CD4-positive, alpha-beta T cell treated with Interleukin-6 for 4 hours (primary cell): ENCODE data around the gene BTBD16.

Experiments used
- DNase-seq: peaks from one replicate; pipeline ENCODE4 v3.0.0-alpha.2; 2020; ENCODE audit warnings: mixed read lengths

BTBD16 gene

GRCh38 chr10:122276611-122277208 lies 5.6 kb downstream of the BTBD16 start:
- no peak for DNase-seq

- DNase-seq = no peak
These were observed 6.5 kb downstream of the BTBD16 start for GRCh38 chr10:122277526-122278136.

DNA sequence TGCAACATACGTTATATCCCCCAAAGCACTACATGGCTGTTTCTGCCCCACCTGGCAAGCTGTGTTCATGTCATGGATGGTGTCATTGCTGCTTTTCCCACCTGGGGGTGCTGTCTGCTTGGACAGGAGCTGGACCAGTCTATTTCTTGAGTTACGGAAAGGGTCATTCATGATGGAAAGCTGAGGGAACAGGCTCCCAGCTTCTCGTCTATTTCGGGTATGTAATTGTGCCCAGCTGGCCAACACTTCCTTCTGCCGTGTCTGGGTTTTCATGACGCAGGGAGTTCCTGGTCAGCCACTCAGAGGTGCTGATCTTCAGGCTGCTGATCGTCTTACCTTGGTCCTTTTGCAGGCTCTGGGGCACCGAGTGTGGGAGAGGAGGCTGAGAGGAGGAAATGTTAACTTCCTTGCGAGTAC lies 8.6 kb downstream of the BTBD16 start:
- DNase-seq = no peak

- DNase-seq = no peak
These were observed 9.1 kb downstream of the BTBD16 start for GRCh38 chr10:122280156-122280555.

GRCh38 chr10:122281018-122281626 lies 10.0 kb downstream of the BTBD16 start:
- DNase-seq = no peak

DNA sequence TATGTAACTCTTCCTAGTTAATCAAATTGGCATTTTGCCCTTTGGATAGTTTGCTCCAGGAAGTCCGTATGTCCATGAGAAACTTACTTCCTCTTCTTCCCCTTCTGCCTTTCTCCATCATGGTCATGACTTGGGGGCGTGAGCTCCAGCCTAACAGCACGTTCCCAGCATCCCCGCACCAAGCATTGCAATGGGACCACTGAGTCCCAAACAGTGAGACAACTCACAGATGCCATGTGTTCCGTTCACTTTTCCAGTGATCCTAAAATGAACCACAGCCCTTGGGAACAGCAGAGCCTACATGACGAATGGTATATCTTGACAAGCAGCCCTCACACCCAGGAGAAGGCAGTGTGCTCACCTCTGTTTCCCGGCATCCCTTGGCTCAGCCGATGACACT lies 10.7 kb downstream of the BTBD16 start:
- no peak for DNase-seq

DNA sequence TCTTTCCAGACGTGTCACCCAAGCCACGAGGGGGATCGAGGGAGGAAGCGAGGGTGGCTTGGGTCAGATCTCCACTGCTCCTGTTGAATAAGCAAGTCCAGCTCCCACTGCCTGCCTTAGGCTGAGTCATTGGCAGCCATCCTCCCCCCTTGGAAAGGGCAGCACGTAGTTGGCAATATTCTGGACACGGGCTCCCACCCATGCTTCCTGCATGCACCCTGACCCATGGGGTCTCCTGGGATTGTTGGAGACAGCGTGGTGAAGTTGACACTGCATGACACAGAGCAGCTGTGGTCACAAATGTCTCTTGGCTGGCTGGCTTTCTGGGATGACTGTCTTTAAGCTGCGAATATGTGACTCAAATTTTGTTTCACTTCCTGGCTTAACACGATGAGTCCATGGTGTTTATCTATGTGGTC lies 11.2 kb downstream of the BTBD16 start:
- no peak for DNase-seq

DNA sequence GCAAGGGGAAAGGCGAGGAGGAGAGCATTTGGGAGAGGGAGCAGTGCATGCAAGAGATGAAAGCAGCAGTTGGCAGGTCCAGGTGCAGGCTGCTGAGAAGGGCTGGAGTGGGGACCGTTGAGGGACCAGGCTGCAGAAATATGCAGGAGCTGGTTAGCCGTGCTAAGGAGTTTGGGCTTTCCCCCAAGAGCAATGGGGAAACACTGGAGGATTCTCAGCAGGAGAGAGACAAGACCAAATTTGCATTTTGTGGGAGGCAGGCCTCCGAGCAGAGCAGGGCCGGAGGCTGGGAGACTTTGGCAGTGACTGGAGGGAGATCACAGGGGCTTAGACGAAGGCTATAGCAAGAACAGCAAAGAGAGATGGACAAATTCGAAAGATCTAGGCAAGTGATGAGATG lies 11.8 kb downstream of the BTBD16 start:
- no peak for DNase-seq

- no peak for DNase-seq
These were observed 14.7 kb downstream of the BTBD16 start for GRCh38 chr10:122285506-122286444.

DNA sequence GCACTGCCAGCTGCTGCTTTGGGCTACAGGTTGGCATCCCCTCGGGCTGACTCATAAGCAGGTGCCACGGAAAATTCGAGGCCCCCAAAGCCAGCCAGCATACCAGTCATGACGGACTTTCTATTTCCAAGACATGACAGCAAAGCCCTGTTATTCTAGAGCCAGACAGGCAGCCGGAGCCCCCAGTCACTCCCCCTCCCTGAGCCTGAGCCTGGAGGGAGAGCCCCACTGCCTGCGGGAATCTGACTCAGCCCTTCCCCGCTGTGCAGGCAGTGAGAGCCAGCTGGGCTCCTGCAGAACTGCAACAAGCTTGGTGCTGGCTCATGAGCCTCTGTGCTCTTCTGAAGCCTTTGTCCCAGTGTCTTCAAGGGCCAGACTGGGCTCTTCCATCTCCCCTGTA lies 15.8 kb downstream of the BTBD16 start:
- no peak for DNase-seq

DNA sequence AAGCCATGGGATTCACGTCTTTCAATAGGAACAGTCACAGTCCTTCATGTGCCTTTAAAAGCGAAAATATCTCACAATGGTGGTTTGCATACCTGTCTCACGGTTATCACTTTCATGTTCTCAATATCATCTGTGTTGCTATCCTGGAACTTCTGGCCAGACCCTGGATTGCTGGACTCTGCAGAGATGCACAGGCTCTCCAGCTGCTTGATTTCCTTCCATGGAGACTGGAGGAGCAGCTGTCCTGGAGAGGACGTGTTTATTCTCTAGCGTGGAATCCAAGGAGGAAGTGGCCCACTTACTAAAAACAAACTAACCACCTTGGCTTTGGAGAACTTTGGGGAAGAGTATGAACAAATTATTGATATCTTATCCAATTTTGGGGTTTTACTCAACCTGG lies 16.5 kb downstream of the BTBD16 start:
- no peak for DNase-seq

DNA sequence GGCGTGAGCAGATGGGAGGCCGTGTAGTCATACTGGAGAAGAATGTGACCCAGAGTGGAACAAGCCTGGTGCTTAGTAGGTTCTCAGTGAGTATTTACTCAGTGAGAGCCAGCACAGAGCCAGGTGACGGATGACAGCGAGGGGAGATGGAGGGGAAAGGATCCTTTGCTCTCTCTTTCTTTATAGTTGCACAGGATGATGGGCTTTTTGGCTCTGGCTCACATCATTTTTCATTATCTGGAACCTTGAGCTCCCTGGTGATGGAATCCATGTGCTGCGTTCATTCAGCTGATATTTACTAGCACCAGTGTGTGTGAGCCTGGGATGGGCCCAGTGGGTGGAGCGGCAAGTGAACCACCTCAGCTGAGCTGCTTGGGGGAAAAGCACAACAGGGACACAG lies 17.2 kb downstream of the BTBD16 start:
- no peak for DNase-seq

DNA sequence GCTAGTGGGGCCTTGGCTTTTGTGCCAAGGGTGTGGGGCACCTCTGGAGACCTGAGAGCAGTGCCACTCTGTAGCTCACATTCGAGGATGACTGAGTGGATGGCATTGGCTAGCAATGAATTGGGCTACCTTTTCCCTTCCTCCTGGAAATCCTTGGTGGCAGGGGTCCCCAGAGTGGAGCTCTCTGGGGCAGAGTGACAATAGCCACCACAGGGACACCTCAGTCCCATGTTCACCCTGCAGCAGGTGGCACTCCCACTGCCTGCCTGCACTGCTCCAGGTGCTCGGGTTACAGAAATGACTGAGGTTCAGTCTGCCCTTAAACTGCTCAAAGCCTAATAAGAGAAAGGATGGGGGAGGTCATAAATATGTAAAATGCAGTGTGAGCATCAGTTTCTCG lies 17.8 kb downstream of the BTBD16 start:
- no peak for DNase-seq

GRCh38 chr10:122290334-122290733 lies 19.2 kb downstream of the BTBD16 start:
- DNase-seq = no peak

DNA sequence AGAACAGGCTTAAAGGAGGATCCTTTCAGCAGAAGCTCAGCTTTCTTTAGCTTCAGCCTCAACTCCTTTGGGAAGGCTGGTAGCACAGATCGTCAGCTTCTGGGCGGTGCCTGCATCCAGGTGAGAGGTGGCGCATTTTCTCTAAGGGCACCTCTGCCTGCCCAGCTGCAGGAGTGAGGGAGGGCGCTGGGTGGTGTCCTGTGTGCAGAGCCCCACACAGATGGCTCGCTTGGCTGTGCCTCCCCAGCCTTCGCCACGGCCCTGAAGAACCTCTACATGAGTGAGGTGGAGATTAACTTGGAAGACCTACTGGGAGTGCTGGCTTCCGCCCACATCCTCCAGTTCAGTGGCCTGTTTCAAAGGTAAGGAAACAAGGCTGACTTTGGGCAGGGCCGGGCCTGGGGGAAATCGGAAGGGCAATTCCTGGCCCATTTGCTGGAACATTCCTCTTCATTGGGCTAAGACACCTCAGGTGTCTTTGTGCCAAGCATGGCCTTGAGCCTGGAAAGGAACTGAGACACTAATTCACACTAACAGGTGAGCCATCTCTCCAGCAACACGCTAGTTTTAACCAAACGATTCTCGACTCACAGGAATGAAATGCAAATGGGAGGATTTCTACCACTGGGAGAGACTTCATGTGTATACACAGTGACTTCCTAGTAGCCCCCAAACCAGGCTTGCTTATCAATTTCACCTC lies 19.9 kb downstream of the BTBD16 start:
- DNase-seq = no peak

DNA sequence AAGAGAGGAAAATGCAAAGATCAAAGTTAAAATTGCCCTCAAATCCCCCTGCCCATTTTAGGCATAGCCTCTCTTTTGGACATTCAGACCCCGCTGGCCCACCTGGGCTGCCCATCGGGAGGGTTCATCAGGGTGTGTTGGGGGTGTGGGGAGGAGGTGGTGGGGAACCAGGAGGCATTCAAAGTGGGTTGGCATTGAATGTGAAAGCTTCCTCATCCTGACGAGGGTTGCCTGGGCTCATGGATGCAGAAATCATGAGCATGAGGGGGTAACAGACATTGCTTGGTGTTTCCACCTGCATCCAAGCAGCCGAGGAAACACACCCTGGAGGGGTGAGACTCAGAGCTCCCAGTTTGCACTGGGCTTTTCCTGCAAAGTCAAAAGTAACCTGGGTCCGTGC lies 20.6 kb downstream of the BTBD16 start:
- no peak for DNase-seq

GRCh38 chr10:122292376-122292775 lies 21.3 kb downstream of the BTBD16 start:
- no peak for DNase-seq

DNA sequence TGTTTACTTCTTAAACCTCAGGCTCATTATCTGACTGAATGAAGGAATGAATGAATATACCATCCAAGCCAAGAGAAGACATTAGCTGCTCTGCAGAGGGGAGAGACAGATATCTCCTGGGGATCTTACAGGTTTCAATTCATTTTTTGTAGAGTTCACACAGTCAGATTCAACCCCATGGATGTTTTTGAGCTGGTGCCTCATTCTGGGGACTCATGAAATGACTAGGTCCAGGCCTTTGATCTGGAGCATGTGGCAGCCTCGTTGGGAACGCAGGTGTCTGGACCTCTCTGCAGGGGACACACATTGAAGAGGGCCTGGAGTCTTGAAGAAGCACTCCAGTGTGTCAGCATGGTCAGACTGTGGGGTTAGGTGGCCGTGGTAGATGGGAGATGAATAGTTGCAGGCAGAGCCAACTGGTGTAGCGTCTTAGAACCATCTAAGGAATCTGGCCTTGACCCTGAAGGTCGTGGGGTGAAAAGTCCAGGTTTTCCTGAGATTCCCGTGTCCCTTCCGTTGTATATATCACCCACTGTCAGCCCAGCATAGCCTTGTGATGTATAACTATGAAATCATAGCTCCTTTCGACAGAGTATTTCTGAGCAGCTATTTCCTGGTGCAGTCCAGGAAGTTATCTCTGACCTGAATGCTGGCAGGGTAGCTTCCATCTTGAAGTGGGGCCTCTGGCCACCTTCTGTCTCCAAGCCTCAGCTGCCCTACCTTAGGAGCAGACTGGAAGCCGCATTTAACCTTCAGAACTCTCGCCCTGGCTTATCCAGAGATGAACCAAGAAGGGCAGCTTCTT lies 22.3 kb downstream of the BTBD16 start:
- no peak for DNase-seq

DNA sequence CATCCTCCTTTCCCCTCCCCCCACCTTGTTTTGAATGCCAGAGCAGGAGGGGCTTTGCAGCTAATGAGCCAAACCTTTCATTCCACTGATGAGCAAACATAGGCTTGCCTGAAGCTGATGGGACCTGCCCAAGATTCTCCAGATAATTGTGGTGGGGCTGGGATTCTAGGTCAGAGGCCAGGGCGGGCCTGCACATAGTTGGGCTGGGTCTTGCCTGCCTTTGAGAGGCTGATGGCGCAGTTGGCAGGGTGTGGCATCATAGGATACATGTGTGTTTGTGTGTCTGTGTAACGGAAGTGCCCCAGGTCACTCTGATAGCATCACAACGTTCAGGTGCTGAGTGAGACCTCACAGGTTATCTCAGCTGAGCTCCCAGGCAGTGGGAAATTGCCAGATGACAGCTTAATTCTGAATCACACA lies 22.9 kb downstream of the BTBD16 start:
- no peak for DNase-seq

DNA sequence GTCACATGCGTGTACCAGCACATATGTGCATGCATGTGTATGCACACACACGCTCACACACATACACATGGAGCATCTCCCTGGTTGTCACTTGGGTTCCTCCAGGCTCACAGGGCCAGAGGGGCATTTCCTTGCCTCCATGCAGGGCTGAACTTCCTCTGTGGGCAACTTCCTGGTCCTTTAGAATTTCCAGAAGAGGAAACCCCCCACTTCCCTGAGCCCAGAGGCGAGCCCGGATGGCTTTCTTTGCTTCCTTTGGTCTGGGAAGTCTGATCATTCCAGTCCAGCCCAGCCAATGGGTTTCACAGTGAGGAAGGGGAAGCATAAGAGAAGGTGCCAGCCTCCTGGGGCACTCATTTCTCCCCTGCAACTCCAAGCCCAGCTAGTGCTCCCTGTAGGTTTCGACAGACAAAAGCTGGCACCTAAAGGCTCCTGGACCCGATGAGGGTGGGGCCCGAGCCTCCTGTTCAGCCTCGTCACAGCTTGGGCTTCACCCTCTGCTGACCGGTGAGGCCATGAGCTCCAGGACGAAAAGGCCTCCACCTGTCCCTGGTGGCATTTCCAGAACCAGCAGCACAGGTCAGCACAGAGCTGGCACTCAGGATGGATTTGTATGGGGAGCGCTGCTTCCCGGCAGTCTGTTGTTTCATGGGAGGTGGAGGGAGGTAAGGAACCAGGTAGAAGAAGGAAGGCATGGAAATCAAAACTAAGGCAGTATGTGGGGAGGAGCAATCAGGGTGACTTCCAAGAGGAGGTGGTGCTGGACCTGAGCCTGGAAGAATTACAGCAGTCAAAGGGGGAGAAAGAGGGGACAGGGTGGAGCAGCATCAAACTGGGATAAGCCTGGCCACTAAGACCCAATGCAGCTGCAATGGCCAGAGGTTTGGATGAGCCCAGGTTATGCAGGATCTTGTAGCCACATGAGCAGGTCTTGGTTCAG lies 23.7 kb downstream of the BTBD16 start:
- no peak for DNase-seq

DNA sequence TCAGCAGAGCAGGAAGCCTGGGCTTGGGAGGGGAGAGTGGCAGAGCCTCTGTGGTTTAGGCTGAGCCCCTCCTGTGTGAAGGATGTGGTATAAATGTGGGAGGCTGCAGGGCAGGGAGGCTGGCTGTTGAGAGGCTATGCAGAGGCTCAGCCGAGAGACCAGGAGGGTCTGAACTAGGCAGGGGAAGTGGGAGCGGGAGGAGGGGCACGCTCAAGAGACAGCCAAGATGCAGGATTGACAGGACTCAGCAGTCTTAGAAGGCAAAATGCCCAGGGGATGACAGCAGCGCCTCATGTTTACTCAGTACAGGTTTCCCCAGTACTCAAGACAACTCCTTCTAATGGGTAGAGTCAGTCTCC lies 24.3 kb downstream of the BTBD16 start:
- no peak for DNase-seq
